Activated T-cell treated with anti-CD3 and anti-CD28 coated beads for 4 hours (primary cell): ENCODE measurements around the gene NOX3.
A peak's percentile ranks its signal among the peaks of the same experiment; 100 is the strongest.

Experiments
- DNase-seq: peaks from one replicate; pipeline ENCODE4 v3.0.0-alpha.2; 2020

NOX3 gene

GRCh38 chr6:155429321-155429893, 26.2 kb downstream of the NOX3 start:
- no peak for DNase-seq

DNA sequence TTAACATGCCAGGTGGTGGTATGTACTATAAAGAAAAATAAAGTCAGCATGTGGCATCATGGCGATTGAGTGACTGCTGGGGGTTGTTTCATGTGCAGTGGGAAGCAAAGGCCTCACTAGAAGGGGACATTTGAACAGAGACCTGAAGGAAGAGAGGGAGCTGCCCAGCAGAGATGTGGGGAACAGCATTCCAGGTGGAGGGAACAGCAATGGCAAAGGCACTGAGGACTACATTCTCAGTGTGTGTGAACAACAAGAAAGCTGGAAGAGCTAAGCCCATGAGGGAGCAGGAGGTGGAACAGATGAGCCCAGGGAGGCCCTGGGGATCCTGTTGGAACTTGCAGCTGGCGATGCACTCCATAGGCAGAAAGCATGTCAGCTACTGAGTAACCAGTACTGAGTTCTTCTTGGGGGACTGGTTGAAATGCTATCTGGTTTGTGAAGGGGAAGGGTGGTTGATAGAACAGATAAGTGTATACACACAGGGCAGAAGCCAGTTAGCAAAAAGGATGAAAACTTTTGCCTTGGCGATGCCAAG, 29.2 kb downstream of the NOX3 start:
- DNase-seq = no peak

DNA sequence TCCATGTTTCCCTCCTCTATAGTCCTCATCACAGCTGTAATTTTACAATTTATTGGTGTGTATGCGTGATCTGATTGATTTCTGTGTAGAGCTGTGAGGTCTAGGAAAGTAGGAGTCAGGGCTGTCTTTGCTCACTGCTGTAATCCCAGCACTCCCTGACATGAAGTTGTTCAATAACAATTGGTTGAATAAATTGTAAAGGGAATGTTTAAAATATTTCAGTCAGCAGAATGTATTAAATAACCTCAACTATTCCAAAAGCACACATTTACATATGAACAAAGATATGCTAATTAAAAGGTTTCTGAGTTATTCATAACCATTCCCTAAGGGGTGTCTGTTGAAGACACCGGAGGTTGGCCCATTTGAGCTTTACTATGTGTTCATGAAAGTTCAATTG, 31.5 kb downstream of the NOX3 start:
- DNase-seq = no peak

GRCh38 chr6:155422635-155423034, 33.0 kb downstream of the NOX3 start:
- no peak for DNase-seq

DNA sequence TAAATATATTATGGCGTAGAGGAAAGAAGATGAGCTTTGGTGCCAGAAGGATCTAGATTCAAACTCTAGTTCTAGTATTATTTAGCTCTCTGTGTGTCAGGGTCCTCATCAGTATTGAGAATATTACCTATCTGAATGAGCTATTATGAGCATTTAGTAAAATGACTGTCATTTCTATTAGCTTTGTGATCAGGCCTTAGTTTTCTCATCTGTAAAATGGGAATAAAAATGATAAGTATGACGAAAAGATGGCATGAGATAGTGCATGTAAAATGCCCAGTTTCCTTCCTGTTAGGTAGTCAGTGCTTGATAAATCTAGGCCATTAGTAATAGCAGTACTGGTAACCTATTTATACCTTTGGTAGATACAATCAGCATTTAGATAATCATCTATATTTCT, 35.1 kb downstream of the NOX3 start:
- DNase-seq = no peak

DNA sequence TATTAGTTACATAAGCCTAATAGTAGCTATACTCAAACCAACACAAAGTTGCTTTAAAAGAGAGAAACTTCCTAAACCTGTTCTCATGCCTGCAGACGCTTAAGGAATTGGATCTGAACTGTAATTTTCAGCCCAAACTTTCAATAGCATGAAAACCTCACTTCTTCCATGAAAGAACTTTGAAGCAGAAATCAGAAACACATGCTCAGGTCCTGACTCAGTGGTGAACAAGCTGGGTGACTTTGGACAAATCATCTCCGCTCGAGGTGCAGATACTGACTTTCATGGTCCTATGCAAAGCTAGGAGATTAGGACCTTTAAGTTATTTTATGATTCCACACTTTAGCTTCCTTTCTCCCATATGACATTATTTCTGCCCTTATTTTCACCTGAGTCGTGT, 36.5 kb downstream of the NOX3 start:
- DNase-seq = no peak

- DNase-seq = peak; percentile 65
Measured at GRCh38 chr6:155418017-155418761, 37.5 kb downstream of the NOX3 start.

DNA sequence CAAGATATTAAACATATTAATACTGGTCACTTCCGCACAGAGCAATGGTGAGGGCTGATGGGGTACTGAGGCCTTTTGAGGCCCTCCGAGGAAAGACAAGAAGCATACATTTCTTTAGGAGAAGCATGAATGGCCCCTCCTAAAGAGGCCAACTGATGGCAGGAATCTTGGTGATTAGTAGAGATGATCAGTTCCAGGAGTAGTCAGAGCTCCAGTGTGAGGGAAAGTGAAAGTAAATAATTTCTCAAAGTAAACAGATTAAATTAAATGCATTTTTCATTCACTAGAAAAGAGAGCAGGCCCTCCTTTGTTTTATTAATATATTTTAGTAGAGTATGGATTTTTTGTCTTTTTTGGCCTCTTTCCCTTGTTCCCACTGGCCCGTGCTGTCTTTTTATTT, 38.2 kb downstream of the NOX3 start:
- DNase-seq = no peak

DNA sequence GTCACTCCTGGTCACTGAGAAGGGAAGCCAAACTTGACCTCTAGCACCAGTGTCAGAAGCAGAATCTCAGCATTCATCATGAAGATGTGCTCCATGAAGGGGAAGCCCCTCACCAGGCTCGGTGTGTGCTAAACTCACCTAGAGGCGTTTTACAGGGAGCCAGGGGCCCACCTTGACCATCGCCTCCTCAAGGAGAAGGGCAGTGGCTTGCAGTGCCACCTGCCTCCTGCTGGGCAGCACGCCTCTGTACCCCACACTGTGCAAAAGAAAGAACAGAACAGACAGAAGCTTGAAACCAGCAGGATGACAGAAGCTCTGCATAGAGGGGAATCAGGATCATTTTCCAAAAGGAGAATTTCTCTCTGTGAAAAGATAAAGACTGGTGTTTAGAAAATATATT, 39.7 kb downstream of the NOX3 start:
- no peak for DNase-seq

GRCh38 chr6:155414049-155414448, 41.6 kb downstream of the NOX3 start:
- DNase-seq = no peak

DNA sequence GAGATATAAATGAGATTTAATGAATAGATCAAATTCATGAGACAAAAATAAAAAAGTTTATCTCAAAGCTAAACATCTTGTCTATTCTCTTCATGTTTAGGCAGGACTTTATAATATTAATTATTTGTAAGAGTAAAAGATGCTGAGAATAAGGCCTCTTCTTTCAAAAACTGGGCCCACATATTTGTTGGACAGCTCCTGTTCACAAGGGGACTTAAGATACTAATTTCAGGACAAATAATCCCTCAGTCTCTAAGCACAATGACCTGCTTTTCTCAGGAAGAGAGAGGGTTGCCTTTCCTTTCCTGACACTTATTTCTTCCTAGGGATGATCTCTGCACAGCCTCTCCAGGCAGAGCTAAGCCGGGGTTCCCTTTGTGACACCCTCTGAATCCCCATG, 43.3 kb downstream of the NOX3 start:
- no peak for DNase-seq

- no peak for DNase-seq
Measured at GRCh38 chr6:155411154-155412052, 44.2 kb downstream of the NOX3 start.

DNA sequence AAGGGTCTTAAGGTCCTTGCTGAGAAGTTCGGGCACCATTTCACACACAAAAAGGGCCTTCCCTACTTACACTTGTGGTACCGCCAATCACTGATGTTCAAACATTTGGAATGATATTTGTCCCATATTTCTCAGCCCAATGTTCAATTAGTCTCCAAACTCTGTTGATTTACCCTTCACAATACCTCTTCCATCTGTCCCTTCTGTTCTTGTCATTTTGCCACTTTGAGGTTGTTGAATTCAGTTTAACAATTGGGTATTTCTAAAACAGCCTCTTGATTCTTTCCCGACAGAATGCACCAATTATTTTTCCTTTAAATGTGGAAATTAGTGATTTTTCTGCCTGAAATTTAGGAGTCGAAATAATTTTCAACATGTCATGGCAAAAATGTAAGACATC, 46.2 kb downstream of the NOX3 start:
- no peak for DNase-seq

DNA sequence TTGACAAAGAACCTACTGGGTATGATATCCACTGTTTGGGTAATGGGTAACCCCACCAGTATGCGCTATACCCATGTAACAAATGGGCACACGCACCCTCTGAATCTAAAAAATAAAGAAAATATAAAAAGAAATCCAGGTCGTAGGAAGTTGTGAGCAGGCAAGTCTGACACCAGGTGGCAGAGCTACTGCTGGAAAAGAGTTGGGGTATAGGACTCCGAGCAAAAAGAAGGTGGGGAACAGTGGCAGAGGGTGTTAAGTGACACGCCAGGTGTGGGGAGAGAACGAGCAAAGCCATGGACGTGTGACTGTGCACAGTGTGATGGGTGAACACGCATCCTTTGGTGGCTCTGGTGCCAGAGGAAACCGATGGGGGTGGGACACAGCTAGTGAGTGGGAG, 46.7 kb downstream of the NOX3 start:
- DNase-seq = no peak

GRCh38 chr6:155408231-155408630, 47.4 kb downstream of the NOX3 start:
- no peak for DNase-seq

DNA sequence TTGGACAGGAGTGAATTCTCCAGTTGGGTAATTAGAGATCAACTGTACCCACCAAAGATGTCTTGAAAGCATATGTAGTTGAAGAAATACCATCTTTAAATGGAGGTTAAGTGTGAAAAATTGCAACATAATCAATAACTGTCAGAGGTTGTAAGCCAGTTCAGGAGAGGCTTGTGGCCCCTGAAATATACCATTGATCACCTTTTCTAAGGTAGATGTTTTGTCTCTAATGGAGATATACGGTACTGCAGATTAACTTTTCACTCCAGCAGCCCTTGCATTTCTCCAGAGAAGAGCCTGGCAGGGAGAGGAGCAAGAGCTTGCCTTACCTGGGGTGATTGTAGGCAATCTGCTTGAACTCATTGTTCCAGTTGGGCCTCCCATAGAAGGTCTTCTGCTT, 48.8 kb downstream of the NOX3 start:
- DNase-seq = no peak

GRCh38 chr6:155404937-155405336, 50.7 kb downstream of the NOX3 start:
- no peak for DNase-seq

- DNase-seq = no peak
Measured at GRCh38 chr6:155402656-155403304, 52.9 kb downstream of the NOX3 start.

- DNase-seq = no peak
Measured at GRCh38 chr6:155400654-155400965, 55.0 kb downstream of the NOX3 start.

DNA sequence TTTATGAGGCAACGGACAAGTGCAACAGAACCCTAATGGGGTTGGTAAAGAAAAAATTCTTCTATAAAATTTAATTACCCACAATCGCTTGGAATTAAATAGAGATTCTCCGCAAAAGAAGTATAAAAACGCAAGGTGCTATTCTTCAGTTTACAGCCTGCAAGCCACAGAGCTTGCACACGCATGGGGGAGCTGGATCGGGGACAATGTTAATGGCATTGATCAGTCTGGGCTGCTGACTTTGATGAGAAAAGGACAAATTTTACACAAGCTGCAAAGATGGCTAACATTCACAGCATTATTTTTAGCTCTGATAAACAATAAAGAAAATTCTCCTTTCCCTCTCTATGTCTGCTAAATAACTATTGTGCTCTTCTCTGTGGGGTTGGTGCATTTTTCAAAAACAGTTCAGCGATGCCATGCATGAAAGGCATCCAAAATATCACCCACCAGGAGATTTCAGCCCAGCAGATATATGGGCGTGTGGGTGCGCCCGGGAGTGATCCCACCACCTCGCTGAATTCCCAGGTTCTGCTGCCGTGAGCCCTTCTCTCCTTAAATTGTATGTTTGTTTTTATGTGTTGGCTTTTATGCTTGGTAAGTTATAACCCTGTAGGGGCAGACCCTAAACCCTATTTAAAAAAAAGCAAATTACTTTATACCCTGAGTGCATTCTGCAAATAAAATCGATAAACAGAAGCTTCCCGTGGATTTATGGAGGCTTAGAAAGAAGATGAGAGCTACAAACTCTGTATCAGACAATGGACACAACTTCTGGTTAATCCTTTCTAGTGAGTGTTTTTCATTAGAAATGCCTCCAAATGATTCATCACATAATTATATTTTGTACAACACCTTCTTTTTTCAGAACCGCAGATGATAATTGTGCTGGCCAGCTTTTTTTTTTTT, 55.6 kb downstream of the NOX3 start:
- no peak for DNase-seq

DNA sequence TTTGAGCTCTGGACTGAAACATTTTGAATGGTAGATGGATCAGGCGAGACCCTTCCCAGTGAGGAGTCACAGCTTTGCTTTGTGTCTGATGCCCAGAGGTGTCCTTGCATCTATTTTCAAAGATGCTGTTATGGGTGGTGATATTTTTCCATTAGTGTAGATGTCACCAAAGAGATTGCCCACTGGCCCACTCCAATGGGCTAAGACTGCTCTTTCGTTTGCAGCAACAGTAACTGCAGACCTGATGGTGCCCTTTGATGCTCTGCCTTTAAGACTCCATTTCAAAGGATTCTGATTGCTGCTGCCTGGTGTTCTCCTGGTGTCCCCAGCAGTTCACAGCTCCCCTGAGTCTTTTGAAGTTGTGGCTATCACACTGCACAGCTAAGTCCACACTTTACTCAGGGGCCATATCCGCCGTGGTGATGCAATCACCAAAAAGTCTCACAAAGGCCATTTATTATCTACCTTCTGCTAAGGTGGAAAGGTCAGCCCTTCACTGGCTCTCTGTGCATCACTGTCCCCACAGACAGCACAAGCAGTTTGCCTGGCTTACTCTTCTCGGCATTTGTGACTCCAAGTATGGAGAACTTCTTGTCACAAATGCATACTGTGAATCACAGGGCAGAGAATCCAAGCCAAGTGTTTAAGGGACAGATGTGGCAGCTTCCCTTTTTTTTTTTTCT, 56.4 kb downstream of the NOX3 start:
- DNase-seq = no peak

- no peak for DNase-seq
Measured at GRCh38 chr6:155398701-155399061, 57.0 kb downstream of the NOX3 start.
